Activated CD8-positive, alpha-beta memory T cell treated with anti-CD3 and anti-CD28 coated beads for 24 hours (primary cell): ENCODE results near the gene PROX2.
A peak's percentile ranks its signal among the peaks of the same experiment; 100 is the strongest.

Experiments
- DNase-seq: peaks from one replicate; pipeline ENCODE4 v3.0.0-alpha.2; 2020

The PROX2 gene

GRCh38 chr14:74908861-74909341, 33.0 kb upstream of the PROX2 start:
- DNase-seq = no peak

GRCh38 chr14:74907744-74908143, 31.8 kb upstream of the PROX2 start:
- no peak for DNase-seq

GRCh38 chr14:74906925-74907521, 31.1 kb upstream of the PROX2 start:
- DNase-seq = no peak

GRCh38 chr14:74905595-74906142, 29.7 kb upstream of the PROX2 start:
- peak; percentile 94 for DNase-seq

- no peak for DNase-seq
Observed at GRCh38 chr14:74904635-74905503, 28.9 kb upstream of the PROX2 start.

- no peak for DNase-seq
Observed at GRCh38 chr14:74902941-74903705, 27.2 kb upstream of the PROX2 start.

GRCh38 chr14:74898694-74899093, 22.7 kb upstream of the PROX2 start:
- DNase-seq = no peak

GRCh38 chr14:74898083-74898482, 22.1 kb upstream of the PROX2 start:
- DNase-seq = no peak

- no peak for DNase-seq
Observed at GRCh38 chr14:74897642-74898041, 21.7 kb upstream of the PROX2 start.

GRCh38 chr14:74896400-74896799, 20.5 kb upstream of the PROX2 start:
- DNase-seq = no peak

- DNase-seq = no peak
Observed at GRCh38 chr14:74893614-74894091, 17.7 kb upstream of the PROX2 start.

GRCh38 chr14:74892745-74893144, 16.8 kb upstream of the PROX2 start:
- no peak for DNase-seq

GRCh38 chr14:74891870-74892269, 15.9 kb upstream of the PROX2 start:
- no peak for DNase-seq

GRCh38 chr14:74890262-74890661, 14.3 kb upstream of the PROX2 start:
- no peak for DNase-seq

GRCh38 chr14:74888164-74889158, 12.5 kb upstream of the PROX2 start:
- no peak for DNase-seq

- DNase-seq = no peak
Observed at GRCh38 chr14:74886001-74886400, 10.1 kb upstream of the PROX2 start.

- no peak for DNase-seq
Observed at GRCh38 chr14:74882103-74882920, 6.4 kb upstream of the PROX2 start.

- DNase-seq = peak; percentile 97
Observed at GRCh38 chr14:74881431-74882102, 5.6 kb upstream of the PROX2 start, which contains the start of gene DLST. TSS of gene DLST (plus strand) at chr14:74881916. CDS start at chr14:74881954, 38 bp downstream.

GRCh38 chr14:74879427-74880182, 3.7 kb upstream of the PROX2 start:
- DNase-seq = no peak
